Neuronal stem cell (in vitro differentiated cells): ENCODE measurements around the gene FBXL14.

Experiments
- DNase-seq: peaks from one replicate; pipeline ENCODE4 v3.0.0-alpha.2; 2013; ENCODE audit warnings: low spot score
- H2AFZ ChIP-seq: one replicate; pipeline ENCODE4 v1.6.1; 2013; ENCODE audit warnings: mild to moderate bottlenecking, low read length, inconsistent platforms
- H2AK5ac ChIP-seq: 2 replicates; pipeline ENCODE4 v1.6.1; 2013; ENCODE audit warnings: low read depth, mild to moderate bottlenecking, inconsistent platforms, low read length, moderate library complexity, mixed read lengths
- H2BK120ac ChIP-seq: 2 replicates; pipeline ENCODE4 v1.6.1; 2013; ENCODE audit warnings: low read depth, mild to moderate bottlenecking, inconsistent platforms, low read length, moderate library complexity, mixed read lengths
- H2BK12ac ChIP-seq: one replicate; pipeline ENCODE4 v1.6.1; 2013; ENCODE audit warnings: low read length, inconsistent platforms
- H2BK15ac ChIP-seq: 2 replicates; pipeline ENCODE4 v1.6.1; 2013; ENCODE audit warnings: mild to moderate bottlenecking, low read length, inconsistent platforms, mixed read lengths
- H2BK5ac ChIP-seq: one replicate; pipeline ENCODE4 v1.6.1; 2013; ENCODE audit warnings: inconsistent platforms, mild to moderate bottlenecking, low read length, moderate library complexity
- H3K14ac ChIP-seq: one replicate; pipeline ENCODE4 v1.6.1; 2013; ENCODE audit warnings: low read length, inconsistent platforms
- H3K18ac ChIP-seq: 2 replicates; pipeline ENCODE4 v1.6.1; 2013; ENCODE audit warnings: low read length, inconsistent platforms
- H3K23ac ChIP-seq: 2 replicates; pipeline ENCODE4 v1.6.1; 2013; ENCODE audit warnings: low read depth, mild to moderate bottlenecking, mixed read lengths, low read length, inconsistent platforms; ENCODE audit not compliant: poor library complexity
- H3K27ac ChIP-seq: replicated peaks from 3 replicates; pipeline ENCODE4 v1.5.1; 2013; ENCODE audit warnings: low read length, inconsistent platforms
- H3K27me3 ChIP-seq, 3 experiments: 2 replicates each; pipeline ENCODE4 v1.6.1; 2013; ENCODE audit warnings: low read length in 3 of 3, mild to moderate bottlenecking in 2 of 3, inconsistent platforms in 1 of 3, low read depth in 1 of 3, mixed read lengths in 1 of 3, moderate library complexity in 1 of 3; ENCODE audit not compliant: control insufficient read depth in 3 of 3, insufficient read depth in 3 of 3
- H3K36me3 ChIP-seq, 2 donors: replicated peaks in 1 of 2; 2 replicates each; pipeline ENCODE4 v1.6.1; 2013; ENCODE audit warnings: low read length in 2 of 2; ENCODE audit not compliant: control insufficient read depth in 2 of 2, insufficient read depth in 2 of 2
- H3K4ac ChIP-seq: 2 replicates; pipeline ENCODE4 v1.6.1; 2013; ENCODE audit warnings: inconsistent platforms, mild to moderate bottlenecking, low read length, moderate library complexity
- H3K4me1 ChIP-seq, 2 donors: 1 replicate in 1 of 2; 2 replicates in 1 of 2; pipeline ENCODE4 v1.6.1; 2013; ENCODE audit warnings: low read length in 2 of 2, low read depth in 1 of 2; ENCODE audit not compliant: control insufficient read depth in 2 of 2, insufficient read depth in 1 of 2
- H3K4me2 ChIP-seq: one replicate; pipeline ENCODE4 v1.6.1; 2013; ENCODE audit warnings: mild to moderate bottlenecking, low read length, inconsistent platforms; ENCODE audit not compliant: insufficient read depth, poor library complexity, severe bottlenecking
- H3K4me3 ChIP-seq, 2 donors: 2 replicates each; pipeline ENCODE4 v1.5.1; 2013; ENCODE audit warnings: low read length in 2 of 2, mild to moderate bottlenecking in 2 of 2, inconsistent platforms in 1 of 2, moderate library complexity in 1 of 2
- H3K79me1 ChIP-seq: one replicate; pipeline ENCODE4 v1.6.1; 2013; ENCODE audit warnings: low read depth, mild to moderate bottlenecking, inconsistent platforms, low read length, moderate library complexity
- H3K9ac ChIP-seq: one replicate; pipeline ENCODE4 v1.6.1; 2013; ENCODE audit warnings: mild to moderate bottlenecking, low read depth, low read length, inconsistent platforms; ENCODE audit not compliant: poor library complexity
- H3K9me3 ChIP-seq, 2 donors: replicated peaks in 1 of 2; 2 replicates each; pipeline versions ENCODE3 to v1.6.1; 2013; ENCODE audit warnings: low read length in 2 of 2, mild to moderate bottlenecking in 2 of 2, inconsistent platforms in 1 of 2, low read depth in 1 of 2, mixed read lengths in 1 of 2, moderate library complexity in 1 of 2; ENCODE audit not compliant: control insufficient read depth in 2 of 2, insufficient read depth in 1 of 2
- H4K8ac ChIP-seq: one replicate; pipeline ENCODE4 v1.6.1; 2013; ENCODE audit warnings: low read depth, mild to moderate bottlenecking, inconsistent platforms, low read length, moderate library complexity
- H4K91ac ChIP-seq: one replicate; pipeline ENCODE4 v1.6.1; 2013; ENCODE audit warnings: low read length, low read depth, mild to moderate bottlenecking, inconsistent platforms; ENCODE audit not compliant: poor library complexity
- WGBS, 2 donors: extraction: QIAGEN DNeasy Blood & Tissue Kit; methylation state at CpG; one replicate each; pipeline ENCODE4 v1.1.7; 2013; ENCODE audit warnings: missing lambda C conversion rate in 2 of 2, mixed read lengths in 1 of 2; ENCODE audit not compliant: insufficient read length in 2 of 2, insufficient replicate concordance in 1 of 2; ENCODE audit errors: extremely low coverage in 2 of 2; 5-methylcytosine and 5-hydroxymethylcytosine counted together

The FBXL14 gene

GRCh38 chr12:1566449-1567135 is 27.8 kb downstream of the FBXL14 start:
- peak overlapping the region; percentile 58 for H2AFZ ChIP-seq
- H3K4me2 ChIP-seq = peak overlapping the region; percentile 31
- H2BK120ac ChIP-seq = no peak overlapping the region
- DNase-seq = no peak
- no peak overlapping the region for H4K8ac ChIP-seq
- H3K36me3 ChIP-seq = no peaks in the 10 kb centered on the region
- no peaks in the 10 kb centered on the region for H3K9me3 ChIP-seq
- H4K91ac ChIP-seq = no peak overlapping the region
- peaks cover 0 to 31% (median 0%) of the 10 kb centered on the region in 3 experiments for H3K27me3 ChIP-seq
- no peak overlapping the region for H3K9ac ChIP-seq
- no peak overlapping the region for H2AK5ac ChIP-seq
- H3K4ac ChIP-seq = no peak overlapping the region
- no peak overlapping the region for H3K14ac ChIP-seq
- no peak overlapping the region for H3K4me3 ChIP-seq
- H3K18ac ChIP-seq = peak overlapping the region; percentile 36
- H3K4me1 ChIP-seq = peaks cover 3 to 21% of the 10 kb centered on the region in 2 donors
- no peak overlapping the region for H2BK15ac ChIP-seq
- peak overlapping the region; percentile 88 for H3K27ac ChIP-seq
- H2BK5ac ChIP-seq = no peak overlapping the region
- H3K79me1 ChIP-seq = peaks cover 3% of the 10 kb centered on the region
- H3K23ac ChIP-seq = no peak overlapping the region
- no CpG with 5 or more reads among the region's 24 CpGs for WGBS, 2 donors
- H2BK12ac ChIP-seq = no peak overlapping the region

GRCh38 chr12:1565172-1565571 is 29.2 kb downstream of the FBXL14 start:
- Histone ChIP-seq H4K91ac (no peak overlapping the region), H2AFZ (no peak overlapping the region), H3K9ac (no peak overlapping the region), H3K4ac (no peak overlapping the region), H3K4me1 (peaks cover 3 to 22% of the 10 kb centered on the region in 2 donors), H3K4me3 (no peak overlapping the region), H2BK120ac (no peak overlapping the region), H3K27ac (peak overlapping the region; percentile 7), H2BK5ac (no peak overlapping the region), H3K23ac (no peak overlapping the region), H3K18ac (no peak overlapping the region), H2BK12ac (no peak overlapping the region), H4K8ac (no peak overlapping the region), H3K27me3 (peaks cover 0 to 22% (median 0%) of the 10 kb centered on the region in 3 experiments), H3K36me3 (no peaks in the 10 kb centered on the region), H3K14ac (no peak overlapping the region), H3K9me3 (no peaks in the 10 kb centered on the region), H2AK5ac (no peak overlapping the region), H2BK15ac (no peak overlapping the region), H3K79me1 (peaks cover 6% of the 10 kb centered on the region), H3K4me2 (no peak overlapping the region)
- WGBS, 2 donors = no CpG with 5 or more reads among the region's 5 CpGs
- no peak for DNase-seq

GRCh38 chr12:1564067-1564466 is 30.3 kb downstream of the FBXL14 start:
- Histone ChIP-seq H2AFZ (no peak overlapping the region), H3K9me3 (no peaks in the 10 kb centered on the region), H2BK5ac (no peak overlapping the region), H2BK15ac (no peak overlapping the region), H3K36me3 (no peaks in the 10 kb centered on the region), H3K4me1 (peaks cover 3 to 23% of the 10 kb centered on the region in 2 donors), H4K8ac (no peak overlapping the region), H2BK120ac (no peak overlapping the region), H2AK5ac (no peak overlapping the region), H3K27me3 (peaks cover 0 to 15% (median 0%) of the 10 kb centered on the region in 3 experiments), H3K23ac (no peak overlapping the region), H3K9ac (no peak overlapping the region), H3K4ac (no peak overlapping the region), H3K4me2 (no peak overlapping the region), H3K14ac (no peak overlapping the region), H3K27ac (no peak overlapping the region), H4K91ac (no peak overlapping the region), H3K4me3 (no peak overlapping the region), H3K79me1 (peaks cover 5% of the 10 kb centered on the region), H3K18ac (no peak overlapping the region), H2BK12ac (no peak overlapping the region)
- no CpG with 5 or more reads among the region's 2 CpGs for WGBS, 2 donors
- DNase-seq = no peak

- no CpG with 5 or more reads among the region's 18 CpGs for WGBS, 2 donors
Measured at GRCh38 chr12:1562813-1563407, 31.5 kb downstream of the FBXL14 start.

More at GRCh38 chr12:1562813-1563407, 31.5 kb downstream of the FBXL14 start:
- Histone ChIP-seq H3K4me1 (peaks cover 3 to 23% of the 10 kb centered on the region in 2 donors), H4K91ac (no peak overlapping the region), H3K27me3 (peaks cover 0 to 11% (median 0%) of the 10 kb centered on the region in 3 experiments), H2BK15ac (no peak overlapping the region), H3K27ac (no peak overlapping the region), H3K4me3 (no peak overlapping the region), H3K4ac (no peak overlapping the region), H2AK5ac (no peak overlapping the region), H2BK5ac (no peak overlapping the region), H2AFZ (no peak overlapping the region), H3K18ac (peak overlapping the region; percentile 11), H3K9ac (no peak overlapping the region), H3K23ac (no peak overlapping the region), H3K4me2 (no peak overlapping the region), H2BK120ac (no peak overlapping the region), H3K14ac (no peak overlapping the region), H4K8ac (no peak overlapping the region), H3K9me3 (no peaks in the 10 kb centered on the region), H2BK12ac (no peak overlapping the region), H3K79me1 (peaks cover 5% of the 10 kb centered on the region), H3K36me3 (no peaks in the 10 kb centered on the region)
- no peak for DNase-seq
